GM18909 (cell line): ENCODE data around the gene PRMT6.
"Not testable (repeated sequence)": the region's sequence is repeated elsewhere in the genome, so short reads cannot be mapped to it uniquely, and the experiment has no call there.

Experiments
- ATAC-seq: cut with Tn5 transposase; IDR thresholded peaks from one replicate; pipeline ENCODE4 v1.9.1; 2021; ENCODE audit warnings: mild to moderate bottlenecking; ENCODE audit not compliant: unreplicated experiment, poor library complexity

Gene PRMT6

GRCh38 chr1:107091418-107091817 lies 34.9 kb downstream of the PRMT6 start:
- ATAC-seq = no peak

- not testable (repeated sequence) for ATAC-seq
These were observed 36.9 kb downstream of the PRMT6 start for GRCh38 chr1:107093395-107093794.

GRCh38 chr1:107095647-107096046 lies 39.2 kb downstream of the PRMT6 start:
- ATAC-seq = no peak

GRCh38 chr1:107096690-107097089 lies 40.2 kb downstream of the PRMT6 start:
- no peak for ATAC-seq

GRCh38 chr1:107098961-107099360 lies 42.5 kb downstream of the PRMT6 start:
- no peak for ATAC-seq

- no peak for ATAC-seq
These were observed 44.0 kb downstream of the PRMT6 start for GRCh38 chr1:107100331-107100984.

- no peak for ATAC-seq
These were observed 49.4 kb downstream of the PRMT6 start for GRCh38 chr1:107105914-107106313.
